Mammary epithelial cell (primary cell): Measurements from ENCODE around the gene RC3H2.

ENCODE experiments used
- CTCF ChIP-seq, 2 donors: IDR thresholded peaks in 1 of 2; conservative IDR thresholded peaks in 1 of 2; 2 replicates each; pipeline ENCODE4 v1.5.1; 2011 to 2012; ENCODE audit warnings: inconsistent platforms in 2 of 2, low read length in 2 of 2, mild to moderate bottlenecking in 2 of 2, control low read depth in 1 of 2, low read depth in 1 of 2; ENCODE audit not compliant: insufficient read depth in 1 of 2; ENCODE audit errors: extremely low read depth in 1 of 2
- EZH2 ChIP-seq: IDR thresholded peaks from 2 replicates; pipeline ENCODE4 v1.6.1; 2012; ENCODE audit warnings: low read length, inconsistent platforms, borderline replicate concordance

DNA sequence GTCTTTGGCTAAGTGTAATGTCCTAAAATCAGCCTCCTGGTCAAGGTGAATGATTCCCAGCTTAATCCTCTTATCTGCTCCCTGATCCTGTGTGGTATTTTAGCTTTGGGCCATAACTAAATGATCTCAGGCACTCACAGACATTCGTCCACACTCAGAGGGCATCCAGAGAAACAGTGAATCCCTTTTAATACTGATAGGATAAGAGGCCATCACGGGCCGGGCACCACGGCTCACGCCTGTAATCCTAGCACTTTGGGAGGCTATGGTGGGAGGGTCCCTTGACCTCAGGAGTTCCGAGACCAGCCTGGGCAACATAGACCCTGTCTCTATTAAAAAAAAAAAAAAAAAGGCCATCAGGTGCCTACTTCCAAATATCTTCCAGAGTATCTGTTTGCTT lies 83.1 kb downstream of the RC3H2 start:
- no peak for TF ChIP-seq CTCF (conservative IDR thresholded peaks at IDR 0.05 in 1 of 2, IDR thresholded peaks at IDR 0.05 in 1 of 2; ENCODE audit: extremely low read depth in 1 of 2, insufficient read depth in 1 of 2, low read depth in 1 of 2, low read length in 2 of 2)
- no peak for TF ChIP-seq EZH2
